GM12891 (cell line): ENCODE results near the gene IGF1R.

Source experiments
- POLR2A ChIP-seq: IDR thresholded peaks from 2 replicates; pipeline ENCODE4 v1.6.1; 2011; ENCODE audit warnings: low read depth, low read length, control low read depth
- POLR2AphosphoS5 ChIP-seq: IDR thresholded peaks from 2 replicates; pipeline ENCODE4 v1.6.1; 2011; ENCODE audit warnings: low read depth, low read length, control low read depth
- TAF1 ChIP-seq: IDR thresholded peaks from 2 replicates; pipeline ENCODE4 v1.6.1; 2011; ENCODE audit warnings: low read depth, low read length, control low read depth

GRCh38 chr15:98720031-98720430 lies 71.7 kb downstream of the IGF1R start:
- TF ChIP-seq POLR2AphosphoS5 (no peak), POLR2A (no peak), TAF1 (no peak)
